Anterior cingulate cortex (tissue), 58 donors: ENCODE results near the gene ZNF587.
A peak's percentile ranks its signal among the peaks of the same experiment; 100 is the strongest.
"Not testable (repeated sequence)": the region's sequence is repeated elsewhere in the genome, so short reads cannot be mapped to it uniquely, and the experiment has no call there.

Source experiments
- DNase-seq, 58 donors: peaks; one replicate each; lab custom pipeline; 2025; lab: John Stamatoyannopoulos, UW

The ZNF587 gene

GRCh38 chr19:57849666-57850473, at the start of gene ZNF587:
ZNF587 (plus strand) TSS chr19:57849859; CDS start chr19:57850039, 180 bp downstream.
- DNase-seq, result peak in 57 of 58 donors; percentile 2 to 85 (median 62)

DNA sequence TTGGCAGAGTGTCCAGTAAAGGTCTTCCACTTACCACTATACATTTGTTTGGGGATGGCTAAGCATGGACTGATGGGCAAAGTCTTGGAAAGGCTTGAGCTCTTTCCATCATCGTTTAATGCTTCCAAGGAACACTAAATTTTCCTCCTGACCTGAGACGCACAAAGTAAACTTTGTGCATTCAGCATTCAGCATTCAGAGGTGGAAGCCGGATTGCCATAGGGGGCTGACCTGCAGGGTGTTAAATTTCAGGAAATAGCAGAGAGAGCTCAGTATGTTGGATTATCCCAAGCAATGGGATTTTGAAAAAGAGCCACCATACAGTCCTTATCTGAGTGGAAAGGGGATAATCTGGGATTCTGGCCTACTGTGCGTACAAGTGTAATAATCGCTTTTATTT, 49.0 kb upstream of the ZNF587 start:
- DNase-seq, result no peak

- DNase-seq, result no peak
Observed at GRCh38 chr19:57802269-57802668, 47.4 kb upstream of the ZNF587 start.

DNA sequence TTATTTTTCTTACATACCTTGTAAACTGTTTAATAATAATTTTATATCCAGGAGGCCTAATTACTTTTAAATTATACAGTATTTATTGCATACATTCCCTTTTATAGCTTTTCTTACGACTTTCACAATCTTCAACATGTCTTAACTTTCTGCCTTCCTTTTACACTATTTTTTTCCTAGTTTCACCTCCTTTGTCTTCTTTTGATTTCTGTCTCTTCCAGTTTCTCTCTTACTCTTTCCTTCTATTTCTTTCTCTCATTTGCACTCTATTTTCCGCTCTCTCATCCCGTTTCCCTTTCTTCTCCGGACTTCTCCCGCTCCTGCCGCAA, 46.4 kb upstream of the ZNF587 start:
- no peak for DNase-seq

GRCh38 chr19:57803594-57804325, 45.9 kb upstream of the ZNF587 start:
- DNase-seq, result peak in 12 of 58 donors; percentile 2 to 18 (median 4)

GRCh38 chr19:57807541-57807940, 42.1 kb upstream of the ZNF587 start:
- no peak for DNase-seq

GRCh38 chr19:57810410-57811295, 39.0 kb upstream of the ZNF587 start:
- DNase-seq, result not testable (repeated sequence)

- DNase-seq, result no peak
Observed at GRCh38 chr19:57812226-57812625, 37.4 kb upstream of the ZNF587 start.

GRCh38 chr19:57812975-57813820, 36.5 kb upstream of the ZNF587 start:
- not testable (repeated sequence) for DNase-seq

GRCh38 chr19:57813919-57814504, 35.6 kb upstream of the ZNF587 start:
- no peak for DNase-seq

DNA sequence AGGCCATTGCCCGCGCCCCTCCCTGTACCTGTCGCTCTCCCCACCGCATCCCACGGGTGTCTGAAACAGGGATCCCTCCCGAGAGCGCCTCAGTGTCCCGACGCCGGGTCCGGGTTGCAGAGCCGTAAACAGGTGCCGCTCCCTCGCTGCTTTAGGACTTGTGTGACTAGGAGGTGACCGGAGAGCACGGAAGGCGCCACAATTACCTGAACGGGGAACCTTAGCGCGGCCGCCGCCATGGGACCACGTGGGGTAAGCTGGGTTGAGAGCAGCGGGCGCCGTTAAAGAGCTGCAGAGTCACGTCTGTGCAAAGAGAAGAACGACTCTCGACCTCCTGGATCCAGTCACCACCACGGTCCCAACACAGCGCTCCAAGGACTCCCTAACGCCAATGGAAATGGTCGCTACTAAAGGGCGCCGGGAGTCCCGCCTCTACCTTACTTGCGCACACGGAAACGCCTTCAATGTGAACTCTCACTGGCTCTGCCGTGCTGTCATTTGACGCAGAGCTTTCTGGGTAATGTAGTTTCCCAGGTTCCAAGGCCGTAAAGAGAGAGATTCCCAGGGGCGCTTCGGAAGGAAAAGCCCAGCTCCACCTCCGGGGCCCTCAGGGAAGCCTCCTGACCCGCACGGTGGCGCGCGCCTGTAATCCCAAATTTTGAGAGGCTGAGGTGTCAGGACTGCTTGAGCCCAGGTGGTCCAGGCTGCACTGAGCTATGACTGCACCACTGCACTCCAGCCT, 35.0 kb upstream of the ZNF587 start, which contains the start of gene ZNF552:
TSS of gene ZNF552 (minus strand) at position 409 of the 742 bp plus-strand sequence. CDS start at position 239, 170 bp downstream.
- DNase-seq, result peak; percentile 23 to 92 (median 78)

DNA sequence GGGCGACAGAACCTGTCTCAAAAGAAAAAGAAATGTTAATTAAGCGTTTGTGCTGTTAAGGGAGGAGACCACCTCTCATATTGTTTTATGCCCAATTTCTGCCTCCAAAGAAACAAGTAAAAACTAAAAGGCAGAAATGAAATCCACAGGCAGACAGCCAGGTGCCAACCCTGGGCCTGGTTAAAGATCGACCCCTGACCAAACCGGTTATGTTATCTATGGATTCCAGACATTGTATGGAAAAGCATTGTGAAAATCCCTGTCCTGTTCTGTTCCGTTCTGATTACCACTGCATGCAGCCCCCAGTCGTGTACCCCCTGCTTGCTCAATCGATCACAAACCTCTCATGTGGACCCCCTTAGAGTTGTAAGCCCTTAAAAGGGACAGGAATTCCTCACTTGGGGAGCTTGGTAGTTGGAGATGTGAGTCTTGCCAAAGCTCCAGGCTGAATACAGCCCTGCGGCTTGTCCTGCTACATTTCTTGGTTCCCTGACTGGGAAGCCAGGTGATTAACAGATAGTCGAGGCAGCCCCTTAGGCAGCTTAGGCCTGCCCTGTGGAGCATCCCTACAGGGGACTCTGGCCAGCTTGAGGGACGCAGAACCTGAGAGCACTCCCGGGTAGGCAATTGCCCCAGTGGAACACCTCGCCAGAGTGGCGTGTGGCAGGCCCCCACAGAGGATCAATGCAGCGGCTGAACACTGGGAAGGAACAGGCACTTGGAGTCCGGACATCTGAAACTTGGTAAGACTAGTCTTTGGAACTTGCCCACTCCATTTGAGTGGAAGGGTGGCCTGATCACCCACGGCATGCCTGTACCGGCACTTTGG, 34.2 kb upstream of the ZNF587 start:
- peak in 1 of 58 donors; percentile 1 for DNase-seq

DNA sequence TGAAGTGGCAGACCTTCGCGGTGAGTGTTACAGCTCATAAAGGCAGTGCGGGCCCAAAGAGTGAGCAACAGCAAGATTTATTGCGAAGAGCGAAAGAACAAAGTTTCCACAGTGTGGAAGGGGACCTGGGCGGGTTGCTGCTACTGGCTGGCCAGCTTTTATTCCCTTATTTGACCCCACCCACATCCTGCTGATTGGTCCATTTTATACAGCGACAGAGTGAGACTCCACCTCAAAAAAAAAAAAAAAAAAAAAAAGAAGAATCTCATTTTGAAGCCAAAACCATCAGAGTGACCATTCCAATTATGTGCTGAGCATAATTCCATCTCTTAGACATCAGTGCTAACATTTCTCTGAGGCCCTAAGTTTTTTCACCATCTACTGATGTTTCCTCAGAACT, 33.0 kb upstream of the ZNF587 start:
- DNase-seq, result no peak

DNA sequence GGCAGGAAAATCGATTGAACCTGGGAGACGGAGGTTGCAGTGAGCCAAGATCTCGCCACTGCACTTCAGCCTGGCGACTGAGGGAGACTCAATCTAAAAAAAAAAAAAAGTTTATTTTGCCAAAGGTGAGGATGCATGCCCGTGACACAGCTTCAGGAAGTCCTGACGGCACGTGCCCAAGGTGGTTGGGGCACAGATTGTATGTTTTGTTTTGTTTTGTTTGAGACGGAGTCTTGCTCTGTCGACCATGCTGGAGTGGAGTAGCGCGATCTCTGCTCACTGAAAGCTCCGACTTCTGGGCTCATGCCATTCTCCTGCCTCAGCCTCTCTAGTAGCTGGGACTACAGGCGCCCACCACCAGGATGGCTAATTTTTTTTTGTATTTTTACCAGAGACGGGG, 31.7 kb upstream of the ZNF587 start:
- DNase-seq, result no peak

GRCh38 chr19:57818378-57818777, 31.3 kb upstream of the ZNF587 start:
- no peak for DNase-seq

DNA sequence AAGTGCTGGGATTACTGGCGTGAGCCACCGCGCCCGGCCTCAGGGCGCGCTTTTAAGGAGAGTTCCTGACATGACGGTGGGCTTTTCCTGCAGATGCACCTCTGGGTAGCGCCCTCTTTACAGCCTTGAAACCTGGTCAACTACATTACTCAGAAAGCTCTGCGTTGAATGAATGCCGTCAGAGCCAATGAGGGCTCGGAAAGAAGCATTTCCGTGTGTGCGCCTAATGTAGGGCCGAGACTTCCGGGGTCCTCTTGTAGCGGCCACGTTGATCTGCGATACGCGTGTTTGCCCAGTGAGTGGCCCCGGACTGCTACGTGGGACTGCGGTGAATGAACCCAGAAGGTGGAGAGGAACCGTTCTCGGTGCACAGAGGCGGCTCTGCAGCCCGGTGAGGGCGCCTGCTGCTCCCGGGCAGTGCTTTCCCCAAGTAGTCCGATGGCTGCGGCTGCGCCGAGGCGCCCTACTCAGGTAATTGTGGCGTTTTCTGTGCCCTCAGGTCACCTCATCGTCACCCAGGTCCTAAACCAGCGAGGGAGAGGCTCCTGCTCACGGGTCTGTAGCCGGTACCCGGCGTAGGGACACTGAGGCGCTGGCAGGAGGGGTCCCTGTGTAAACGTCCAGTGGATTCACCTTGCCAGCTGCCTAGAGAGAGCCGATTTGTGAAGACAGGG, 30.0 kb upstream of the ZNF587 start:
- peak in 57 of 58 donors; percentile 23 to 91 (median 75) for DNase-seq

- DNase-seq, result no peak
Observed at GRCh38 chr19:57820599-57820998, 29.1 kb upstream of the ZNF587 start.
